IMR-90 (cell line): ENCODE data around the gene NLRX1. TPM values are rescaled to one million over a fixed set of nuclear protein-coding genes. Genes with fewer than 3 reads are reported as not detected.

Experiments
- ATAC-seq: fragments of 200-7000 bp; cut with Tn5 transposase; 2 replicates; pipeline ENCODE4 v1.9.1; 2020; ENCODE audit warnings: low read depth, mild to moderate bottlenecking, moderate library complexity
- BruUV-seq: library from RNA; stranded (reverse); fragments of 400-500 nt; replicated peaks from 2 replicates; lab custom pipeline; 2021; lab: Mats Ljungman, UMichigan
- CTCF ChIA-PET: fragments of 300-600 bp; formaldehyde crosslinking; extraction: SDS; loops from one replicate; lab custom pipeline; 2021; ENCODE audit warnings: antibody characterized with exemption; lab: Yijun Ruan, JAX
- POLR2A ChIA-PET: fragments of 300-600 bp; sonication (Branson Sonifier 250); formaldehyde crosslinking; loops from one replicate; lab custom pipeline; 2022; ENCODE audit warnings: antibody characterized with exemption; ENCODE audit not compliant: unreplicated experiment; lab: Charles Lee
- DNase-seq: peaks from one replicate; pipeline ENCODE4 v3.0.0; 2013
- H2AFZ ChIP-seq: replicated peaks from 2 replicates; pipeline ENCODE3; 2013; ENCODE audit warnings: low read length, mild to moderate bottlenecking; ENCODE audit not compliant: poor library complexity
- H2AK5ac ChIP-seq: 2 replicates; pipeline ENCODE4 v1.6.1; 2013; ENCODE audit warnings: low read depth, low read length, inconsistent platforms
- H2AK9ac ChIP-seq: replicated peaks from 2 replicates; pipeline ENCODE3; 2013; ENCODE audit warnings: mild to moderate bottlenecking, low read depth, low read length, moderate library complexity; ENCODE audit not compliant: poor library complexity
- H2BK120ac ChIP-seq: 2 replicates; pipeline ENCODE4 v1.6.1; 2013; ENCODE audit warnings: low read depth, low read length, inconsistent platforms
- H2BK15ac ChIP-seq: 3 replicates; pipeline ENCODE4 v1.6.1; 2013; ENCODE audit warnings: low read depth, low read length, inconsistent platforms
- H2BK20ac ChIP-seq: 2 replicates; pipeline ENCODE4 v1.6.1; 2013; ENCODE audit warnings: low read depth, mild to moderate bottlenecking, inconsistent platforms, low read length, moderate library complexity
- H2BK5ac ChIP-seq: 2 replicates; pipeline ENCODE4 v1.6.1; 2013; ENCODE audit warnings: mild to moderate bottlenecking, low read depth, low read length, inconsistent platforms; ENCODE audit not compliant: poor library complexity, severe bottlenecking
- H3K14ac ChIP-seq: replicated peaks from 2 replicates; pipeline ENCODE4 v1.6.1; 2013; ENCODE audit warnings: low read depth, low read length, inconsistent platforms
- H3K18ac ChIP-seq: 2 replicates; pipeline ENCODE4 v1.6.1; 2013; ENCODE audit warnings: low read depth, low read length, control low read depth
- H3K23ac ChIP-seq: 2 replicates; pipeline ENCODE4 v1.6.1; 2013; ENCODE audit warnings: low read depth, low read length, inconsistent platforms
- H3K27ac ChIP-seq: 2 replicates; pipeline ENCODE4 v1.5.1; 2013; ENCODE audit warnings: mild to moderate bottlenecking, control low read depth, low read length; ENCODE audit not compliant: insufficient read depth
- H3K27me3 ChIP-seq: 2 replicates; pipeline ENCODE4 v1.6.1; 2013; ENCODE audit warnings: low read length; ENCODE audit not compliant: control insufficient read depth, insufficient read depth
- H3K36me3 ChIP-seq: 2 replicates; pipeline ENCODE4 v1.6.1; 2013; ENCODE audit warnings: low read length, mixed read lengths; ENCODE audit not compliant: control insufficient read depth, insufficient read depth
- H3K4ac ChIP-seq: 2 replicates; pipeline ENCODE4 v1.6.1; 2013; ENCODE audit warnings: low read depth, low read length, inconsistent platforms
- H3K4me1 ChIP-seq: 2 replicates; pipeline ENCODE4 v1.6.1; 2013; ENCODE audit warnings: low read length, mixed read lengths; ENCODE audit not compliant: control insufficient read depth, insufficient read depth
- H3K4me2 ChIP-seq: 2 replicates; pipeline ENCODE4 v1.6.1; 2013; ENCODE audit warnings: low read depth, mild to moderate bottlenecking, control low read depth, low read length, moderate library complexity
- H3K4me3 ChIP-seq: 2 replicates; pipeline ENCODE4 v1.5.1; 2013; ENCODE audit warnings: low read depth, mild to moderate bottlenecking, control low read depth, low read length, moderate library complexity; ENCODE audit not compliant: insufficient read depth
- H3K56ac ChIP-seq: 2 replicates; pipeline ENCODE4 v1.6.1; 2013; ENCODE audit warnings: low read length, inconsistent platforms; ENCODE audit not compliant: insufficient read depth; ENCODE audit errors: extremely low read depth
- H3K79me1 ChIP-seq, 2 experiments: 2 replicates each; pipeline ENCODE4 v1.6.1; 2013; ENCODE audit warnings: low read length in 2 of 2, inconsistent platforms in 1 of 2, low read depth in 1 of 2
- H3K9ac ChIP-seq: 2 replicates; pipeline ENCODE4 v1.6.1; 2013; ENCODE audit warnings: low read depth, low read length, control low read depth
- H3K9me1 ChIP-seq: 2 replicates; pipeline ENCODE4 v1.6.1; 2013; ENCODE audit warnings: low read length, inconsistent platforms; ENCODE audit not compliant: insufficient read depth
- H3K9me3 ChIP-seq: 2 replicates; pipeline ENCODE4 v1.6.1; 2013; ENCODE audit warnings: low read length; ENCODE audit not compliant: control insufficient read depth, insufficient read depth
- H4K20me1 ChIP-seq: 2 replicates; pipeline ENCODE4 v1.6.1; 2013; ENCODE audit warnings: low read length, inconsistent platforms; ENCODE audit not compliant: insufficient read depth
- H4K5ac ChIP-seq: 2 replicates; pipeline ENCODE4 v1.6.1; 2013; ENCODE audit warnings: mild to moderate bottlenecking, low read depth, low read length, control low read depth
- H4K8ac ChIP-seq, 2 experiments: 2 replicates each; pipeline ENCODE4 v1.6.1; 2013; ENCODE audit warnings: low read depth in 2 of 2, low read length in 2 of 2, control low read depth in 1 of 2, inconsistent platforms in 1 of 2
- H4K91ac ChIP-seq: 2 replicates; pipeline ENCODE4 v1.6.1; 2013; ENCODE audit warnings: low read depth, low read length, inconsistent platforms; ENCODE audit not compliant: insufficient read depth
- CHD1 ChIP-seq: IDR thresholded peaks from 2 replicates; pipeline ENCODE4 v1.6.1; 2012; ENCODE audit warnings: low read depth, low read length, improper control_type of control experiment
- CTCF ChIP-seq: conservative IDR thresholded peaks from 2 replicates; pipeline ENCODE4 v1.5.1; 2012; ENCODE audit warnings: mild to moderate bottlenecking, low read depth, low read length, improper control_type of control experiment
- FOS ChIP-seq: fragments of 150-350 bp; IDR thresholded peaks from 2 replicates; pipeline ENCODE4 v1.6.1; 2016; ENCODE audit warnings: low read depth, low read length
- MAFK ChIP-seq: IDR thresholded peaks from 2 replicates; pipeline ENCODE4 v1.6.1; 2012; ENCODE audit warnings: low read depth, low read length, improper control_type of control experiment
- MAZ ChIP-seq: IDR thresholded peaks from 2 replicates; pipeline ENCODE4 v1.6.1; 2012; ENCODE audit warnings: low read depth, mild to moderate bottlenecking, low read length, improper control_type of control experiment, moderate library complexity, borderline replicate concordance
- MXI1 ChIP-seq: IDR thresholded peaks from 2 replicates; pipeline ENCODE4 v1.6.1; 2012; ENCODE audit warnings: low read depth, mild to moderate bottlenecking, low read length, moderate library complexity, borderline replicate concordance
- NFE2L2 ChIP-seq: fragments of 150-350 bp; IDR thresholded peaks from 2 replicates; pipeline ENCODE4 v1.6.1; 2016; ENCODE audit warnings: low read depth, mild to moderate bottlenecking, low read length
- POLR2A ChIP-seq: IDR thresholded peaks from 2 replicates; pipeline ENCODE4 v1.6.1; 2012; ENCODE audit warnings: mild to moderate bottlenecking, low read depth, low read length
- RAD21 ChIP-seq: IDR thresholded peaks from 2 replicates; pipeline ENCODE4 v1.6.1; 2012; ENCODE audit warnings: low read length, improper control_type of control experiment
- RCOR1 ChIP-seq: IDR thresholded peaks from 2 replicates; pipeline ENCODE4 v1.6.1; 2012; ENCODE audit warnings: mild to moderate bottlenecking, low read length, improper control_type of control experiment; ENCODE audit not compliant: insufficient replicate concordance
- RFX5 ChIP-seq: IDR thresholded peaks from 2 replicates; pipeline ENCODE4 v1.8.0; 2012; ENCODE audit warnings: low read depth, mild to moderate bottlenecking, low read length, moderate library complexity
- SMC3 ChIP-seq: fragments of 150-350 bp; IDR thresholded peaks from 2 replicates; pipeline ENCODE4 v1.6.1; 2016; ENCODE audit warnings: low read depth, mild to moderate bottlenecking, antibody characterized with exemption, low read length, moderate library complexity
- USF2 ChIP-seq: fragments of 150-350 bp; IDR thresholded peaks from 2 replicates; pipeline ENCODE4 v1.6.1; 2017; ENCODE audit warnings: mild to moderate bottlenecking, antibody characterized with exemption, low read length, low read depth
- WGBS, 2 experiments: methylation state at CpG; one replicate each; pipeline versions ENCODE4 v1.1.5 to v1.1.7; 2013; ENCODE audit warnings: missing lambda C conversion rate in 2 of 2; ENCODE audit not compliant: insufficient read length in 1 of 2; ENCODE audit errors: extremely low coverage in 2 of 2; 5-methylcytosine and 5-hydroxymethylcytosine counted together
- dilution Hi-C: fragments of 300-500 bp; cut with HindIII; formaldehyde crosslinking; loops from one replicate; pipeline ENCODE4 v1.14.3; 2018; ENCODE audit warnings: low sequenced_read_pairs; ENCODE audit not compliant: unreplicated experiment
- in situ Hi-C: fragments of 300-500 bp; cut with MboI; formaldehyde crosslinking; loops from 3 replicates; pipeline ENCODE4 v1.14.3; 2019; ENCODE audit warnings: low sequenced_read_pairs, inconsistent platforms, mixed read lengths
- intact Hi-C: fragments of 100-400 bp; cut with micrococcal nuclease; formaldehyde crosslinking; loops from 2 replicates; pipeline ENCODE4 v1.10.0; 2022
- polyA plus RNA-seq, 3 experiments: library from polyadenylated mRNA; depleted of rRNA; stranded (reverse); fragments of >200 nt; gene quantifications; 2 replicates each; pipeline ENCODE4 v1.2.3, GENCODE V29; 2012; ENCODE audit warnings: low replicate concordance in 1 of 3
- total RNA-seq: library from RNA; depleted of rRNA; stranded (reverse); fragments of >200 nt; gene quantifications from 2 replicates; pipeline ENCODE4 v1.2.3, GENCODE V29; 2012

NLRX1 gene
- total and polyA plus RNA-seq, 2 of the 4 experiments (the other 2 are of a cell fraction), result 3.0 to 4.9 TPM

GRCh38 chr11:119160151-119160550, 8.4 kb upstream of the NLRX1 start:
- H4K91ac ChIP-seq, result no peak overlapping the region
- DNase-seq (no peak), ATAC-seq (no peak)
- TF ChIP-seq FOS (no peak), SMC3 (no peak), RFX5 (no peak), POLR2A (no peak), CTCF (no peak), RCOR1 (no peak), USF2 (no peak), MAZ (no peak), MXI1 (no peak), NFE2L2 (no peak), RAD21 (no peak), MAFK (no peak), CHD1 (no peak)
- H3K23ac ChIP-seq, result no peak overlapping the region
- no peak overlapping the region for H2AK5ac ChIP-seq
- H4K20me1 ChIP-seq, result no peaks in the 10 kb centered on the region
- in situ Hi-C loops, result no loop called here
- H2AFZ ChIP-seq, result no peak overlapping the region
- H2BK20ac ChIP-seq, result no peak overlapping the region
- H3K27me3 ChIP-seq, result peaks cover 26% of the 10 kb centered on the region
- no peak overlapping the region for H3K27ac ChIP-seq
- no peak overlapping the region for H3K14ac ChIP-seq
- H3K9ac ChIP-seq, result no peak overlapping the region
- 90% methylated on average over 2 of the region's 9 CpGs; no CpG with 5 or more reads in 1 of the 2 experiments for WGBS, 2 experiments
- no peaks in the 10 kb centered on the region for H3K36me3 ChIP-seq
- no peaks in the 10 kb centered on the region for H3K79me1 ChIP-seq
- no peaks in the 10 kb centered on the region for H3K9me1 ChIP-seq
- no peaks in the 10 kb centered on the region for H3K9me3 ChIP-seq
- no peak overlapping the region for H3K4me3 ChIP-seq
- ChIA-PET POLR2A (no interaction called here), CTCF (interaction anchor here (0.6 kb wide), 1 partner anchor 9 kb away, joined by 3 read pairs; no protein-coding TSS in a partner anchor)
- no peak overlapping the region for H3K4me2 ChIP-seq
- no peak overlapping the region for H2AK9ac ChIP-seq
- no TSS peak for BruUV-seq
- H4K5ac ChIP-seq, result no peak overlapping the region
- H2BK5ac ChIP-seq, result no peak overlapping the region
- no peak overlapping the region for H2BK15ac ChIP-seq
- dilution Hi-C loops, result no loop called here
- no peak overlapping the region for H3K56ac ChIP-seq
- no peak overlapping the region for H4K8ac ChIP-seq
- no peaks in the 10 kb centered on the region for H3K4me1 ChIP-seq
- no peak overlapping the region for H3K4ac ChIP-seq
- intact Hi-C loops, result no loop called here
- no peak overlapping the region for H2BK120ac ChIP-seq
- no peak overlapping the region for H3K18ac ChIP-seq
